Activated CD4-positive, alpha-beta T cell treated with anti-CD3 and anti-CD28 coated beads for 48 hours (primary cell): ENCODE results near the gene MAGEE1.

Source experiments
- DNase-seq: peaks from one replicate; pipeline ENCODE4 v3.0.0-alpha.2; 2020

Gene MAGEE1, protein sequence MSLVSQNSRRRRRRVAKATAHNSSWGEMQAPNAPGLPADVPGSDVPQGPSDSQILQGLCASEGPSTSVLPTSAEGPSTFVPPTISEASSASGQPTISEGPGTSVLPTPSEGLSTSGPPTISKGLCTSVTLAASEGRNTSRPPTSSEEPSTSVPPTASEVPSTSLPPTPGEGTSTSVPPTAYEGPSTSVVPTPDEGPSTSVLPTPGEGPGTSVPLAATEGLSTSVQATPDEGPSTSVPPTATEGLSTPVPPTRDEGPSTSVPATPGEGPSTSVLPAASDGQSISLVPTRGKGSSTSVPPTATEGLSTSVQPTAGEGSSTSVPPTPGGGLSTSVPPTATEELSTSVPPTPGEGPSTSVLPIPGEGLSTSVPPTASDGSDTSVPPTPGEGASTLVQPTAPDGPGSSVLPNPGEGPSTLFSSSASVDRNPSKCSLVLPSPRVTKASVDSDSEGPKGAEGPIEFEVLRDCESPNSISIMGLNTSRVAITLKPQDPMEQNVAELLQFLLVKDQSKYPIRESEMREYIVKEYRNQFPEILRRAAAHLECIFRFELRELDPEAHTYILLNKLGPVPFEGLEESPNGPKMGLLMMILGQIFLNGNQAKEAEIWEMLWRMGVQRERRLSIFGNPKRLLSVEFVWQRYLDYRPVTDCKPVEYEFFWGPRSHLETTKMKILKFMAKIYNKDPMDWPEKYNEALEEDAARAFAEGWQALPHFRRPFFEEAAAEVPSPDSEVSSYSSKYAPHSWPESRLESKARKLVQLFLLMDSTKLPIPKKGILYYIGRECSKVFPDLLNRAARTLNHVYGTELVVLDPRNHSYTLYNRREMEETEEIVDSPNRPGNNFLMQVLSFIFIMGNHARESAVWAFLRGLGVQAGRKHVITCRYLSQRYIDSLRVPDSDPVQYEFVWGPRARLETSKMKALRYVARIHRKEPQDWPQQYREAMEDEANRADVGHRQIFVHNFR

DNA sequence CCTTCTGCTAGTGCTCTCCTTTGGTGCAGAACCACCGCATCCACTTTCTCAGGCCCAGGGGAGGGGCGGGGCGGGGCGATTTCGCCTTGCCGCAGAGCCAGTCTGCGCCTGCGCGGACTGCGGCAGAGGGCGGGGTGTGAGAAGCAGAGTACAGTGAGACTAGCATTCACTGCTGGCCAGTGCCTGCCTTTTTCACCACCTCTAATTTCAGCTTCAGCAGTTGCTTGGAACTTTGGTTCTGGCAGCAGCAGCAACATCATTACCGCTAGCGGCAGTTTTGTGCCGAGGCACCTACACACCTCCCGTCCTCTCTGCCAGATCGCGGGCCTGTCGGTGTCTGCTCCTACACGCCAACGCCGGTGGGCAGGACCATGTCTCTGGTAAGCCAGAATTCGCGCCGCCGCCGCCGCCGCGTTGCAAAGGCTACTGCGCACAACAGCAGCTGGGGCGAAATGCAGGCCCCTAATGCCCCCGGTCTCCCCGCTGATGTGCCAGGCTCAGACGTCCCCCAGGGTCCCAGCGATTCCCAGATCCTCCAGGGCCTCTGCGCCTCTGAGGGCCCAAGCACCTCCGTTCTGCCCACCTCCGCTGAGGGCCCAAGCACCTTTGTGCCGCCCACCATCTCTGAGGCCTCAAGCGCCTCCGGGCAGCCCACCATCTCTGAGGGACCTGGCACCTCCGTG is at the start of gene MAGEE1:
MAGEE1 (plus strand) TSS at position 151 of the 683 bp plus-strand sequence; CDS start at position 372, 221 bp downstream.
- DNase-seq = peak; percentile 82

DNA sequence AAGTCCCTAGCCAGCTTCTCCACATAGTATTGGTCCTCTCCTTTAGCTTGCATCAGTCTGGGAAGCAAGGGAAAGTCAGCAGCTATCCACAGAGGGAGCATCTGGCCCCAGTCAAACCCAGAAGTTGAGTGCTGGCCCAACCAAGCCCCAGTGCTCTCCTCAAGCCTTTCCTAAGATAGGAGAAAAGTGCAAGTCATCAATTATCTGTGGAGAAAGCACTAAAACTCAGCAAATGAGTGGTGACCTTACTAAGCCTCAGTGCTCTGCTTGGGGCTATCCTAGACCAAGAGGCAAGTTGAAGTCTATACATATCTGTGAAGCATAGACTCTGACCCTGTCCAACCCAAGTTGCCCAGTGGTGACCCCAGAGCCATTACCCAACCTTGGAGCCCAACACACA is 28.5 kb upstream of the MAGEE1 start:
- no peak for DNase-seq

DNA sequence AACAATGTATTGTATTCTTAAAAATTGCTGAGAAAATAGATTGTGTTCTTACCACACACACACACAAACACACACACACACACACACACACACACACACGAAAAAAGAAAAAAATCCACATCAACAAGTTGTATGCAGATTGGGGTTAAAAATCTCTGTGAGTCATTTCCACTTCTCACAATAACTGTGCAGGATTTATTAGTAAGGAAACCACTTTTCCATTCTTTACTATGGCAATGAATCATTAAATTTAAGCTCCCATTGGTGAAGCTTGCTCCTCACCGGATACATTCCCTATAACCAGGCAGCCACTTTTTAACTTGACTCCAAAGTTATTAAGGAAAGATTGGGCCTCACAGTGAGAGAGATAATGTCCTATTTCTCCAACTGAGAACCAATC is 19.7 kb upstream of the MAGEE1 start:
- DNase-seq = no peak

DNA sequence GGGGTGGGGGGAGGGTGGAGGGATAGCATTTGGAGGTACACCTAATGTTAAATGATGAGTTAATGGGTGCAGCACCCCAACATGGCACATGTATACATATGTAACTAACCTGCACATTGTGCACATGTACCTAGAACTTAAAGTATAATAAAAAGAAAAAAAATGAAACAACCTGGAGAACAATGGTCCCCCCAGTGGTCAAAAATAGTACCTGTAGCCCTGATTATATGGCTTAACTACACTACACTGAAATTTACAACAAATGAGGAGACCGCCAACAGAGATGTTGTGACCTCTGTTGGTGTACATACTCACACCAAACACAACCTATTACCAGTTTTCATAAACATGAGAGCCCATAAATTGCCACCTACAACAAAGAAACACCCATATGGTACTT is 7.3 kb upstream of the MAGEE1 start:
- no peak for DNase-seq

DNA sequence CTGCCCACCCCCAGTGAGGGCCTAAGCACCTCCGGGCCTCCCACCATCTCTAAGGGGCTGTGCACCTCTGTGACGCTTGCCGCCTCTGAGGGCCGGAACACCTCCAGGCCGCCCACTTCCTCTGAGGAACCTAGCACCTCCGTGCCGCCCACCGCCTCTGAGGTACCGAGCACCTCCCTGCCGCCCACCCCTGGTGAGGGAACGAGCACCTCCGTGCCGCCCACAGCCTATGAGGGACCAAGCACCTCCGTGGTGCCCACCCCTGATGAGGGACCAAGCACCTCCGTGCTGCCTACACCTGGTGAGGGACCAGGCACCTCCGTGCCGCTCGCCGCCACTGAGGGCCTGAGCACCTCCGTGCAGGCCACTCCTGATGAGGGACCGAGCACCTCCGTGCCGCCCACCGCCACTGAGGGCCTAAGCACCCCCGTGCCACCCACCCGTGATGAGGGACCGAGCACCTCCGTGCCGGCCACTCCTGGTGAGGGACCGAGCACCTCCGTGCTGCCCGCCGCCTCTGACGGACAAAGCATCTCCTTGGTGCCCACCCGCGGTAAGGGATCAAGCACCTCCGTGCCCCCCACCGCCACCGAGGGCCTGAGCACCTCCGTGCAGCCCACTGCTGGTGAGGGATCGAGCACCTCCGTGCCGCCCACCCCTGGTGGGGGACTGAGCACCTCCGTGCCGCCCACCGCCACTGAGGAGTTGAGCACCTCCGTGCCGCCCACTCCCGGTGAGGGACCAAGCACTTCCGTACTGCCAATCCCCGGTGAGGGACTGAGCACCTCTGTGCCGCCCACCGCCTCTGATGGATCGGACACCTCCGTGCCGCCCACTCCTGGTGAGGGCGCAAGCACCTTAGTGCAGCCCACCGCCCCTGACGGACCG is 977 bp downstream of the MAGEE1 start:
- peak; percentile 21 for DNase-seq

DNA sequence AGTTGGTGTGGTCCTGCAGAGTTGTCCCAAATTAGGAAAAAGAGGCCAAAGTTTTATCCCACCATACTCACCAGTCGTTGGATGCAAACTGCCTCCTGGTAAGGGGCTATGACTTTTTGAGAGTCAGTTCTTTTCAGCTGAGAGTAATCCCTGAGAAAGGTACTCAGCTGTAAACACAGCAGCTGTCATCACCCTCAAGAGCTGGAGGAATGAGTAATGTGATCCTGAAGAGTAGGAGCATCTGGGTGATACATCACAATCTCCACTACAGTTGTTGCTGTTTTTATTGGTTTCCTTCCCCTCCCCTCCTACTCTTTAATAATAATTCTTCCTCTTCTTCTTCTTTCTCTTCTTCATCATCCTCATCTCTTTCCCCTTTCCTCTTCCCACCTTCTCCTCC is 5.7 kb downstream of the MAGEE1 start:
- no peak for DNase-seq

DNA sequence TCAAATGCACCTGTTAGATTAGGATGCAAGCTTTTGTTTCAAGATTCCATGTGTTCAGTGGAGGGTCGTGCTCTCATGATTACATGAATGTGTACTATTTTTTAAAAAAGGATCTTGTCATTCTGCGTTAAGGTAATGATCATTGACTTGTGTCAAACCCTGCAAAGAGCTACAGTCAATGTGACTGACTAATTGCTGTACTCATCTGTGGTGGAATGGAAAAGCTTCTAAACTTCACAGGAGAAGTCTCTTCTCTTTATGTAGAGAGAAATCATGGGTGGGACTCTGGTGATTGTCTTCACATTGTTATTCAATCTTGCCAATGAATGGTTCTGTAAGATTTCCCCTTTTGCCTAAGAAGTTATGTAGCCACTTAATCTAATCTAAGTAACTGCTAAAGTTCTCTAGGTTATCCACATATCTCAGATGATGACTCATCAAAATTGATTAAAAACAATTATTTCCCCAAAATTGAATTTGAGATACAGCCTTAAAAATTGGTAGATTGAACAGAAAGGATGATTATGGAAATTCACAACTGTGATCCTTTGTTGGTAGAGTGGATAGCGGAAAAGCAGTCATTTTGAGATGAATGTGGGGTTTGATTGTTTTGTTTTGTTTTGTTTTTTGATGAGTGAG is 6.7 kb downstream of the MAGEE1 start:
- DNase-seq = no peak

DNA sequence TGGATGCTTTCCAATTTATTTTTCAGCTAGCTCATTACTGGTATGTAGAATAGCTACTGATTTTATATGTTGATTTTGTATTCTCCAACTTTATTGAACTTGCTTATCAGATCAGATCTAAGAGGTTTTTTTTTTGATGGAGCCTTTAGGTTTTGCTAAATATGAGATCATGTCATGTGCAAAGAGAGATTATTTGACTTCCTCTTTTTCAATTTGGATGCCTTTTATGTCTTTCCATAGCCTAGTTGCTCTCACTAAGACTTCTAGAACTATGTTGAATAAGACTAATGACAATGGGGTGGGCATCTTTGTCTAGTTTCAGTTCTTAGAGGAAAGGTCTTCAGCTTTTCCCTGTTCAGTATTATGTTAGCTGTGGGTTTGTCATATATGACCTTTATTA is 11.7 kb downstream of the MAGEE1 start:
- DNase-seq = no peak

DNA sequence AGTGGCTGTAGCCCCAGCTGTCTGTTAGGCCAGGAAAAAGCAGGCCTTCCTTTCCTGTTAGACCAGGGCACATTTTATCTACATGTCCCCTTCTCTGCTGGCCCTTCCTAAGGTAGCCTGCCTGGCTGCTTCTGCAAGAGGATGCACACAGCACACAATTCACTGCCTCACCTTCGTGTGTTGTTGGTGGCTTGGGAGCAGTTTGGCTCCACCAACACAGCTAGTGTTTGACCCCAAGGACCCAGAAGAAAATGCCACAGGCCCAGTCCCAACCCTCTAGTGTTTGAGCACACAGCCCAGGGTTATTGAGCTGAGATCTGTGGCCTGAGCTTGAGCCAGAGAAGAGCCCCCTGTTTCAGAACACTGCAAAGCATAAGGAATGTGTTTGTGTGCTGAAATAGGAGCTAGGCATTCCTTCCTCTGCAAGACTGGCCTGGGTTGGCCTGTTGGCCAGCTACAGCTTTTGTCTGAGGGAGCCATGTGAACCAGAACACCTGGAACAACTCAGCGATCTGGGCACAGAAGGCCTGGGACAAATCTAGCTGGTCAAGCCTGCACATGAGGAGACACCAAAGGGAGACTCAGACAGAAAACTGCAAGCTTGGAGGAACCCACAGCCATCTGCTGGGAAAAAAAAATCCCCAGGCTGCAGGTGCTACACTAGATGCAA is 26.4 kb downstream of the MAGEE1 start:
- no peak for DNase-seq

DNA sequence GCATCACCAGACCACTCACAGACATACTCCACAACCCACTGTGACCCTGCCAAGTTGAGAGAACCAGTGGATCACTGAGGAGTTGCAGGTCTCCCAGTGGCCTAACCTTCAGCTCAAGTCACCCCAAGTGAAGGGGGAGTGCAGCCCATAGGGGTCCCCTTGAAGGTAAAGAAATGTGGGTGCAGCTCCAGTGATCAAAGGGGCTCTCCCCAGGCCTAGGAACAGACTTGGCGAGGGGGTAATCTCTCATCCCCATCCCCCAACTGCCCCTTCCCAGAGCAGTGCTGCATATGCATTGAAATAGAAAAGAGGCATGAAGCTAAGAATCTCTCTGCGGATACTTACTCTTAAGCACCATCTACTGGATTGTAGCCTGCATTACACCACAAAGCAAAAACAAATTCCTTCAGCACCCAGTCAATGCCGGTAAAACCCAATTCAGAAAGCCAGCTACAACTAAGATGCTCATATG is 27.0 kb downstream of the MAGEE1 start:
- no peak for DNase-seq

DNA sequence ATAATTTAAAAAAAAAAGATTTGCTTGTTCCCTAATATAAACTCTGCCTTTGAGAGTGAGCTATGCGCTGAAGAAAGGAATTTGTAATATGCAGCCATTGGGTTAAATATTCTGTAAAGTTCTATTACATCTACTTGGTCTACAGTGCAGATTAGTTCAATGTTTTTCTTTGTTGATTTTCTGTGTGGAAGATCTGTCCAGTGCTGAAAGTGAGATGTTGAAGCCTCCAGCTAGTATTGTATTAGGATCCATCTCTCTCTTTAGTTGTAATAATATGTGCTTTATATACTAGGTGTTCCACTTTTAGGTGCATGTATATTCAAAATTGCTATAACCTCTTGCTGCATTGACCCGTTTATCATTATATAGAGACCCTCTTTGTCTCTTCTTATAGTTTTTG is 49.8 kb downstream of the MAGEE1 start:
- no peak for DNase-seq
